Left lung (tissue), 10 donors: ENCODE data around the gene NCOA7. TPM values are rescaled to one million over a fixed set of nuclear protein-coding genes. Genes with fewer than 3 reads are reported as not detected.

Experiments
- ATAC-seq: fragments of 200-7000 bp; cut with Tn5 transposase; one replicate; pipeline ENCODE4 v1.9.1; 2020; ENCODE audit warnings: moderate library complexity
- DNase-seq, 4 donors: peaks; one replicate each; pipeline ENCODE4 v3.0.0-alpha.2; 2013 to 2020
- H3K27ac ChIP-seq, 2 donors: fragments of 200-600 bp; sonication (generic) in 1 of 2; one replicate each; pipeline versions ENCODE4 v1.5.0 to v1.8.0; 2020 to 2021
- H3K27me3 ChIP-seq, 2 donors: fragments of 200-600 bp; sonication (generic) in 1 of 2; one replicate each; pipeline versions ENCODE4 v1.5.0 to v1.8.0; 2020 to 2021
- H3K36me3 ChIP-seq, 2 donors: fragments of 200-600 bp; sonication (generic) in 1 of 2; one replicate each; pipeline versions ENCODE4 v1.5.0 to v1.8.0; 2020 to 2021
- H3K4me1 ChIP-seq, 2 donors: fragments of 200-600 bp; one replicate each; pipeline ENCODE4 v1.8.0; 2021
- H3K4me3 ChIP-seq, 2 donors: fragments of 200-600 bp; sonication (generic) in 1 of 2; one replicate each; pipeline versions ENCODE4 v1.5.0 to v1.8.0; 2020 to 2021; ENCODE audit warnings: mild to moderate bottlenecking in 1 of 2
- H3K9me3 ChIP-seq, 2 donors: fragments of 200-600 bp; sonication (generic) in 1 of 2; one replicate each; pipeline versions ENCODE4 v1.5.0 to v1.8.0; 2020 to 2021
- intact Hi-C, 2 donors: fragments of 100-400 bp; cut with DNase I; formaldehyde crosslinking; loops; one replicate each; pipeline versions ENCODE4 v1.11.2 to v1.14.2; 2022
- polyA plus RNA-seq, 6 donors: library from polyadenylated mRNA; unstranded; fragments of 120-200 nt; gene quantifications; one replicate each; pipeline ENCODE4 v1.2.1, GENCODE V29; 2013; ENCODE audit not compliant: insufficient read length in 6 of 6
- total RNA-seq, 2 donors: library from RNA; stranded (reverse); fragmentation: NEBNext Ultra II Directional; extraction: Animal tissue kit (Norgen Biotek cat#: 25700); gene quantifications; one replicate each; pipeline ENCODE4 v1.2.1, GENCODE V29; 2021
- TF ChIP-seq, protein P1 (sequence below), 2 donors: fragments of 200-600 bp; sonication (generic) in 1 of 2; IDR thresholded peaks; one replicate each; pipeline versions ENCODE4 v1.5.0 to v1.8.0; 2021; ENCODE audit warnings: antibody characterized with exemption in 2 of 2
- donor health status: DM: no; HTN: yes; CAD: no.
- donor health status: DM: no; HTN: no; CAD: no.

NCOA7 gene
- total and polyA plus RNA-seq, 8 donors: 16.1 to 94.3 (median 18.3) TPM

DNA sequence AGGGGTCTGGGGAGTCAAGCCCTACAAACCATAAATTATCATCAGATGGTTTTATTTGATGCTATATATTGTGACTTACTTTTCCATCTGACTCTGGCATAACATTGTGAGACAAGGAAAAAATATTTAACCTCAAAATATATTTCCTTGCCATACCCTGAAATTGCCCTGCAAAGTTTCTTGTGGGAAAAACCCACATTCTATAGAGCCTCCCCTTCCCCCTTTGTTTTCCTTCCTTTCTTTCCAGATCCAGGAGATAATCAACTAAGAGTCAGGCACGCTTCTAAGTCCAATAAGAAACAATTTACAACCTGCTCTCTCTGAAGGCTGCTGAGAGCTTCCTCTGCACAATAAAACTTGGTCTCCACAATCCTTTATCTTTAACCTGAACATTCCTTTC is 148.3 kb downstream of the NCOA7 start:
- ATAC-seq (no peak), DNase-seq (no peak)

DNA sequence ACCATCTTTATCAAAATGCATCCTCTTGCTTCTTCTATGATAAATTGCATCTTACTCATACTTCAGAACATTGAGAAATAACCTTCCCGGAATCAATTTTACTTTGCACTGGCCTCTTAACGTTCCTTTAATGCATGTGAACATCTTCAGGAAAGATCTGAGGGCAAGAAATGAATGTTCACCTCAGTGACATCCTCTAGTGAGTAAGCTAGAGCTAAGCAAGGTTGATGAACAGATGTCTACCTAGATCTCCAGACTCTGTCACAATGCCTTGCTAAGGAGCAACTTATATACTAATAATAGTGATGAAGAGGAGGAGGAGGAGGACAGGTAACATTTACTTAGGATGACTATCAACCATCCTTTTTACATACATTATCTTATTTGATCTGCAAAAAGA is 149.0 kb downstream of the NCOA7 start:
- Histone ChIP-seq H3K27ac (no peak overlapping the region), H3K36me3 (no peaks in the 10 kb centered on the region), H3K4me1 (peaks cover 5 to 23% of the 10 kb centered on the region in 2 donors), H3K4me3 (no peak overlapping the region), H3K27me3 (no peaks in the 10 kb centered on the region), H3K9me3 (no peaks in the 10 kb centered on the region)
- DNase-seq: no peak
- TF ChIP-seq, protein P1, sequence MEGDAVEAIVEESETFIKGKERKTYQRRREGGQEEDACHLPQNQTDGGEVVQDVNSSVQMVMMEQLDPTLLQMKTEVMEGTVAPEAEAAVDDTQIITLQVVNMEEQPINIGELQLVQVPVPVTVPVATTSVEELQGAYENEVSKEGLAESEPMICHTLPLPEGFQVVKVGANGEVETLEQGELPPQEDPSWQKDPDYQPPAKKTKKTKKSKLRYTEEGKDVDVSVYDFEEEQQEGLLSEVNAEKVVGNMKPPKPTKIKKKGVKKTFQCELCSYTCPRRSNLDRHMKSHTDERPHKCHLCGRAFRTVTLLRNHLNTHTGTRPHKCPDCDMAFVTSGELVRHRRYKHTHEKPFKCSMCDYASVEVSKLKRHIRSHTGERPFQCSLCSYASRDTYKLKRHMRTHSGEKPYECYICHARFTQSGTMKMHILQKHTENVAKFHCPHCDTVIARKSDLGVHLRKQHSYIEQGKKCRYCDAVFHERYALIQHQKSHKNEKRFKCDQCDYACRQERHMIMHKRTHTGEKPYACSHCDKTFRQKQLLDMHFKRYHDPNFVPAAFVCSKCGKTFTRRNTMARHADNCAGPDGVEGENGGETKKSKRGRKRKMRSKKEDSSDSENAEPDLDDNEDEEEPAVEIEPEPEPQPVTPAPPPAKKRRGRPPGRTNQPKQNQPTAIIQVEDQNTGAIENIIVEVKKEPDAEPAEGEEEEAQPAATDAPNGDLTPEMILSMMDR (IDR thresholded peaks at IDR 0.05): no peak
- ATAC-seq: no peak
- intact Hi-C loops: no loop called here

More for the DNA sequence above, 148.3 kb downstream of the NCOA7 start:
- no peaks in the 10 kb centered on the region for H3K9me3 ChIP-seq
- H3K27ac ChIP-seq: no peak overlapping the region
- H3K4me3 ChIP-seq: no peak overlapping the region
- no peaks in the 10 kb centered on the region for H3K36me3 ChIP-seq
- peaks cover 3 to 15% of the 10 kb centered on the region in 2 donors for H3K4me1 ChIP-seq
- TF ChIP-seq, protein P1 (IDR thresholded peaks at IDR 0.05): no peak
- no peaks in the 10 kb centered on the region for H3K27me3 ChIP-seq
- intact Hi-C loops: no loop called here

DNA sequence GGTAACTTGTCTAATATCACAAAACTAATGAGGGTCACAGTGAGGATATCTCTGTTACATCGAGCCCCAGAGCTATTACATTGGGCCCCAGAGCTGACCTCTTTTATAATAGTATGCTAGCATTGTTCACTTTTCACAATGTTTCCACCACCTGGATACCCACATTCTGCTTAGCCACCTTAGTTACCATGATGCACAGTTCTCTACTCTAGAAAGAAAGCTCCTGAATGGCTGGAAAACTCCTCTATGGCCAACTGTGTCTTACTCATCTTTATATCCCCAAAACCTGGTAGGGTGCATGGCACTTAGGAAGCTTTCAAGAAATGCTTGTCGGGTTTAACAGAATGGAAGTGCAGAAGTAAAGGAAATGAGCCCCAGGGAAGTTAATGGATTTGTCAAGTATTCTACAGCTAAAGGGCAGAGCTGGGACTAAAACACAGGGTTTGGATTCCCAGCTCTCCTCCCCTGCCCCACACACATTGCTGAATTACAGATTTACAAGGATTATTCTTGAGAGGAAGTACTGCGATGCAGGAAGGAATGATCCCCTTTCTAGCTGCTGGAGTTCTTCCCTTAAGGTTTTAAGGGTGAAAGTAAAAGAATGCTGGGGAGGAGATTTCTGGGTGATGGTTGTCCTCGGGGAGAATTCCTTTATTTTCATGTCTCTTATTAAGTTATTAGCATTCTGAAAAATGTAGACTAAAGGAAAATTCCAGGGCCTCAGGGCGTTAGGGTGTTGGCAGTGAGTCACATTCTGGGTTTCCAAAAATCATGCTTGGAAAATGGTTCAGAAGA is 149.7 kb downstream of the NCOA7 start:
- H3K27ac ChIP-seq: no peak overlapping the region
- no peaks in the 10 kb centered on the region for H3K9me3 ChIP-seq
- TF ChIP-seq, protein P1 (IDR thresholded peaks at IDR 0.05): no peak
- intact Hi-C loops: no loop called here
- peaks cover 11 to 29% of the 10 kb centered on the region in 2 donors for H3K4me1 ChIP-seq
- no peak for ATAC-seq
- no peak overlapping the region for H3K4me3 ChIP-seq
- no peaks in the 10 kb centered on the region for H3K27me3 ChIP-seq
- no peak for DNase-seq
- no peaks in the 10 kb centered on the region for H3K36me3 ChIP-seq

DNA sequence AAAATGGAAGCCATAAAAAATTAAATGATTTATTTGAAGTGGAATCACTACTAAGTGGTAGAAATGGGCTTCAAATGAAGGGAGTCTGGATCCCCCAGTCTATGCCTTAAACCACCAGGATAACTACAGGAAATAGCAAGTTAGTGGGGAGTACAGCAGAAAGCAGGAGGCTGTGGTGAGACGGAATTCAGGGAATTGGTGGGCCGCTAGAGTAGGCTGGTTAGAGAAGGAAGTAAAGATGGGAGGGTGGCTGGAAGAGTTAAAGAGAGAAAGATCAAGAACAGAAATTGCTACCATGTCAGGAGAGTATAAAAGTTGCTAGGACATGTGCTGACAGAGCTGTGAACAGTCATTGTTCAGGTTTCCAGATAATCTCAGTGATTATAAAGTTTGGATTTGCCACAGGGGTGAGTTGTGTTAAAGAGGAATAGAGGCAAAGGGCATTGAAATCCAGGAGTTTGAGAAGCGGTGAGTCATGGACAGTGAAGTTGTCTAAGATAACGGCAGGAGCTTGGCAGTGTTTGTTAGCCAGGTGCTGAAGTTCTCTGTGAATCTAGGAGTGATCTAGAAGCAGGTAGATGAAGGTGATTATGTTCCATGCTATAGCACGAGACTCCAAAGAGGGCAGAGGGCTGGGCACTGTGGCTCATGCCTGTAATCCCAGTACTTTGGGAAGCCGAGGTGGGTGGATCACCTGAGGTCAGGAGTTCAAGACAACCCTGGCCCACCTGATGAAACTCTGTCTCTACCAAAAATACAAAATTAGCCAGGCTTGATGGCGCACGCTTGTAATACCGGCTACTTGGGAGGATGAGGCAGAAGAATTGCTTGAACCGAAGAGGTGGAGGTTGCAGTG is 152.1 kb downstream of the NCOA7 start:
- TF ChIP-seq, protein P1 (IDR thresholded peaks at IDR 0.05): no peak
- Histone ChIP-seq H3K27me3 (no peaks in the 10 kb centered on the region), H3K4me3 (no peak overlapping the region), H3K9me3 (no peaks in the 10 kb centered on the region), H3K4me1 (peaks cover 15 to 48% of the 10 kb centered on the region in 2 donors), H3K27ac (peak overlapping the region; percentile 68 to 75), H3K36me3 (no peaks in the 10 kb centered on the region)
- ATAC-seq: peak; percentile 8
- DNase-seq: no peak
- intact Hi-C loops: no loop called here
